NCI-H2107 treated with DMSO at 0.1 percent for 48 hours (cell line): ENCODE results near the gene PTN.
"Not testable (repeated sequence)": the region's sequence is repeated elsewhere in the genome, so short reads cannot be mapped to it uniquely, and the experiment has no call there.

Source experiments
- DNase-seq: peaks from one replicate; lab custom pipeline; 2025; ENCODE audit not compliant: unreplicated experiment; lab: John Stamatoyannopoulos, UW

Gene PTN

DNA sequence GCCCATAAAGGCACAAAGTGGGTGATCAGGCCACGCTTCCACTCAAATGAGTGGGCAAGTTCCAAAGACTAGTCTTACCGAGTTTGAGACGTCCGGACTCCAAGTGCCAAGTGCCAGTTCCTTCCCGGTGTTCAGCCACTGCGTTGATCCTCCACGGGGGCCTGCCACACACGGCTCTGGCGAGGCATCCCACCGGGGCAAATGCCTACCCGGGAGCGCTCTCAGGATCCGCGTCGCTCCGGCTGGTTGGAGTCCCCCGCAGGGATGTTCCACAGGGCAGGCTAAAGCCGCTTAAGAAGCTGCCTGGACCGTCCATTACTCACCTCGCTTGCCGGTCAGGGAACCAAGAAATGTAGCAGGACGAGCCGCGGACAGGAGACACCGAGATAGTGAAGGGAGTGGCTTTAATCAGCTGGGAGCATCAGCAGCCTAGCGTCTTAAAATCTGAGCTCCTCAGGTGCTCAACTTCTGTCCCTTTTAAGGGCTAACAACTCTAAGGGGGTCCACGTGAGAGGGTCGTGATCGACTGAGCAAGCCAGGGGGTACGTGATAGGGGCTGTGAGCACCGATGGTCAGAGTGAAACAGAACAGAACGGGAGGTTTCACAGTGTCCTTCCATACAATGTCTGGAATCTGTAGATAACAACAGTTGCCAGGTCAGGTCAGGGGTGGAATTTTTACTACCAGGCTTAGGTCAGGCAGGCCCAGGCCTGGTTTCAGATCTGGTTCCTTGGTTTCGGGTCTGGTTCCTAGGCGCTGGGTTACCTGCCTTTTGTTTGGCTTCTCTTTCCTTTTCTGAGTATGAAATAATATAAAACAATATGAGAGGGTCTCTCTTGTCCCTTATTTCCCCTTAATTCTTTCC lies 75.3 kb downstream of the PTN start:
- not testable (repeated sequence) for DNase-seq

DNA sequence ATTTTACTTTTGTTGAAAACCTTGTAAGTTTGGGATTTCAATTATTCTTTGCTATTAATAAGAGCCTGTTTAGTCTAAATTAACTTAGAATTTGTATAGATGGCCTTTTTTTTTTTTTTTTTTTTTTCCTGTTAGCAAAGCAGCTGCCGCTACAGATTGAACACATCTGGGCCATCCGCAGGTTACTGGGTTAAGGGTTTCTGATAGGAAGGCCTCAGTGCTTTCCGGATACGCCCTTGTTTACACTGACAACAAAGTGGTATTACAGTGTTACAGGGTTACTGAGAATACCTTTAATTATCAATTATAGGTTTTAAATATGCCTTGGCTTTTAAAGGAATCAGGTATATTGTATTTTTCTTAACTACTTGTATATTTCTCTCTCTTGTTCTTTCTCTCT lies 76.8 kb downstream of the PTN start:
- no peak for DNase-seq

DNA sequence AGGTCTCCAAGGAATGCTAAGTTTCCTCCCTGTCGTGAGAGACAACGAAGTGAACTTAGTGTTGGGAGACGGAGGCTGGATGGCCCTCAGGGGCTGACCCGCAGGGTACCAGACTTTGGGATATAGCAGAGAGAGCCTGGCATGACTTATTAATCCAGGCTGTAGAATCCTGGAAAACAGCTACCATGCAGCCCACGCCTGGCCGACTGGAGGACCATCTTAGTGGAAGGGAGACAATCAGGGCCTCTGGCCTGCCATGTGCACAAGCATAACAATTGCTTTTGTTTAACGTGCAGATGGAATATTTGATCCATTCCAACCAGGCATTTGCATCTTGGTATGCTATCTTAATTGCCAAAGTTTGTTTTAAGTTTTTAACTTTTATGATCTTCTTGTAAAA lies 78.1 kb downstream of the PTN start:
- not testable (repeated sequence) for DNase-seq

DNA sequence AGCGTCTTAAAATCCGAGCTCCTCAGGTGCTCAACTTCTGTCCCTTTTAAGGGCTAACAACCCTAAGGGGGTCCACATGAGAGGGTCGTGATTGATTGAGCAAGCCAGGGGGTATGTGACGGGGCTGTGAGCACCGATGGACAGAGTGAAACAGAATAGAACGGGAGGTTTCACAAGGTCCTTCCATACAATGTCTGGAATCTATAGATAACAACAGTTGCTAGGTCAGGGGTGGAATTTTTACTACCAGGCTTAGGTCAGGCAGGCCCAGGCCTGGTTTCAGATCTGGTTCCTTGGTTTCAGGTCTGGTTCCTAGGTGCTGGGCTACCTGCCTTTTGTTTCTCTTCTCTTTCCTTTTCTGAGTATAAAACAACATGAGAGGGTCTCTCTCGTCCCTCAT lies 80.9 kb downstream of the PTN start:
- no peak for DNase-seq

DNA sequence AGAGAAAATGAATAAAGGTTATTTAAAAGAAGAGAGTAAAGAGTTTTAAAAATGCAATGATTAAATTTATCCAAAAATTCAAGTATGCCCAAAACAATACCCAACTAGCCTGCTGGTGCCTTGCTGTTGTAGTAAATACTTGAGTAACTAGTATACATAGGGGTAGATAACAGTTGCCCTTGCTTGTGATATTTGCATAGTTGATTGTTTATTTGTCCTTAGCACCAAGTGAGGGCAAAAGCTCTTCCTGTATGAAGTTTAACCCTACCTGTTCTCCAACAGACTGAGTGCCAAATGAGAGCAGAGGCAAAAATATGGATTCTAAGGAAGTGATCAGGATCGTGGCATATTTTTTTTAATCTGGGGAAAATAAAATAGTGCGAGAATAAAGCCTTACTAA lies 85.0 kb downstream of the PTN start:
- DNase-seq, result no peak

DNA sequence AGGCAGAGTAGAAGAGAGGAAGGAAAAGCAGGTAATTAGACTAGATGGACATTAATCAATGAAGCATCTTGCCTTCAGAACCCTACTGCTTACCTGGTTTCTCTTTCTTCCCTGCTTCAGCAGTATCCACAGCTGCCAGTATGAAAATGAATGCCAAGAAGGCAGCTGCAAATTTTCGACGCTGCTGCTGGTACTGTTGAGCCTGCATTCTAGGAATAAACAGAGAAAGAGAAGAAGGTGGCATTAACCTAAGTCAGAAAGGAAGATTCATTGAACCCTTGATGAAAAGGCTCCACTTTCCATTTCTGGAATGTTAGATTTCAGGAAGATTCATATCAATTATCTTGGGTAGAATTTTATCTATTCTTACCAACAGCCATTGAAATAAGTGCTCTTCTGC lies 88.8 kb downstream of the PTN start:
- DNase-seq, result no peak

DNA sequence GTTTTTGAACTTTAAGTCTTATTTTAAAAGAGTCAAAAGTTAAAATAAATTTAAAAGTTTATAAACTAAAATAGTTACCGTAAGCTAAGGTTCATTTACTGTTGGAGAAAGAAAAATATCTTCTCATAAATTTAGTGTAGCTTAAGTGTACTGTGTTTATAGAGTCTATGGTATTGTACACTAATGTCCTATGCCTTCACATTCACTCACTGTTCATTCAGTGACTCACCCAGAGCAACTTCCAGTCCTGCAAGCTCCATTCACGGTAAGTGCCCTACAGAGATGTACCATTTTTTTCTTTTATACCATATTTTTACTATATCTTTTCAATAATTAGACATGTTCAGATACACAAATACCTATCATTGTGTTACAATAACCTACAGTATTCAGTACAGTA lies 97.6 kb downstream of the PTN start:
- no peak for DNase-seq

DNA sequence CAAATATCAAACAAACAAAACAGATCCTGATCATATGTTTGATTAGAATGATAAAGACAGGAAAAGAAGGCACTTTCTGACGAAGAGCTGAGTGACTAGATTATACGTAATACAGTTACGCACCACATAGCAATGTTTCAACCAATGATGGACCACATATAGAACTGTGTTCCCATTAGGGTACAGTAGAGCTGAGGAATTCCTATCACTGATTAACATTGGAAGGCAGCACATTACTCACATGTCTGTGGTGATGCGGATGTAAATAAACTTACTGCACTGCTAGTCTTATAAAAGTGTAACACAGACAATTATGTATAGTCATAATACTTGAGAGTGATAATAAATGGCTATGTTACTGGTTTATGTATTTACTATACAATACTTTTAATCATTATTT lies 98.3 kb downstream of the PTN start:
- DNase-seq, result no peak

DNA sequence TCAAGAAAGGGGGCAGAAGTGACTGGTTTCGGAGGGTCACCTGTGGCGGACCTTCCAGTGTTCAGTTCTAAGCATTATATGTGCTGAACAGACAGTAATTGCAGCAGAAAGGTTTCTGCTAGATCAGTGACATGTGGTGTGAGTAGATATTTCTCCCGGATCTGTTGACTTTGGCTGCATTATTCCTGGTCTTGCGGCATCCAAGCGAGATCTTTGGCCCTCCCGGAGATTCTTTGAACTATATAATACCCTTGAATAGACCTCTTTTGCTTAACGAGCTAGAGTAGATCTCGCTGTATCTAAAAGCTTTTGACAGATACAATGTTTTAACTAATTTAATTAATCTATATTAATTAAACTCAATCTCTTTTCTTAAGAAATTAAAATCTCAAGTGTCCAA lies 99.8 kb downstream of the PTN start:
- no peak for DNase-seq

DNA sequence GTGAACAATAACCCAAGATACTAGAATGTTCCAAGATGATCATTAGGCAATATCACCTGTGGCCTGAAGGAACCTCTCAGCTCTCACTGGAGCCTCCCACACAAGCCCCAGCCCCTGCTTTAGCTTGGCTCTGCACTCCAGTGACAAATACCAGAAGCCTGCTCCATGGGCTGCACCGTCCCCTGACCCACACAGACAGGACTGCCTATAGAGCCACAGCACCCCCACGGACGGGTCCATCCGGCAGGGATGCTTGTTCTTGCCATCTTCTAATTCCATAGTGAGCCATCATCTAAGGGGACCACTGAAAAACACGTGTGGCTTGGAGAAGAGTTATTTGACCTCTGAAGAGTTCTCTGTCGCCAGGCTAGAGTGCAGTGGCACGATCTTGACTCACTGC lies 100.9 kb downstream of the PTN start:
- no peak for DNase-seq

DNA sequence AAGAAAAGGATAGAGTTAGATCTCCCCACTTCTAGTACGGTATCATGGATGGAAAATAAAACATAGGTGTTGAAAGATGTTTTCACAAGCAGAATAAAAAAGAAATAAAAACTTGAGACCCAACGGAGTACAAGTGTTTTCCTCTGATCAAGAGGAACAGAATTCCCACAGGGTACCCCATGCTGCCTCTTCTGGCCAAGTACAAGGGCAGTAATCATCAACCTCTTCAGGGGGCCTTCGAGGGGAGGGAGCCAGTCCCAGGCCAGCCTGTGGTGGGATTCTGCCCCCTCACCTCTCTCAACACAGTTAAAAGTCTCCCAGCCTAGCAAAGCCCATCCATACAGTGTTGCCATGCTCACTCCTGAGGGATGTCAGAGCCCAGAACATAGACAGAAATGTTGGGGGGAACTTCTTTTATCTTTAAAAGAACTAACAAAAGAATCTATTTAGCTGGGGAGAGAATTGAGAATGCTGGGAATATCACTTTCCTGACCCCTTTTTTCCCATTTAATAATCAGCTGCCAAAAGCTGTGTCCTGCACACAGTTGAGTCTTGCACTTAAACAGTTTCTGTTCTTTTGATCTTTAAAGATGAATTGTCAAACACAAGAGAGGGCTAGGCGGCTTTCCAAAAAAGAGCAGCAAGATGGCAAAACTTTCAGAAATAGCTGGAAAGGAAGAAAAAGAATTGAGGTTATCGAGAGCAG lies 101.7 kb downstream of the PTN start:
- DNase-seq, result no peak

DNA sequence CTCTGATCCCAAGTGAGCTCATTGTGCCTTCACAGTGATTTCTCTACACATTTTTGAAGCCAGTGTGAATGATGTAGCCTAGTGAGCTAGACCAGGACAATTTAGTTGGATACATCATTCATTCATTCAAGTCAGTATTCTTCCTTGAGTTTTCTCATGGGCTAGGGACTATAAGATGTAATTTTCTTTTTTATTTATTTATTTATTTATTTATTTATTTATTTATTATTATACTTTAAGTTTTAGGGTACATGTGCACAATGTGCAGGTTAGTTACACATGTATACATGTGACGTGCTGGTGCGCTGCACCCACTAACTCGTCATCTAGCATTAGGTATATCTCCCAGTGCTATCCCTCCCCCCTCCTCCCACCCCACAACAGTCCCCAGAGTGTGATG lies 104.3 kb downstream of the PTN start:
- DNase-seq, result not testable (repeated sequence)

DNA sequence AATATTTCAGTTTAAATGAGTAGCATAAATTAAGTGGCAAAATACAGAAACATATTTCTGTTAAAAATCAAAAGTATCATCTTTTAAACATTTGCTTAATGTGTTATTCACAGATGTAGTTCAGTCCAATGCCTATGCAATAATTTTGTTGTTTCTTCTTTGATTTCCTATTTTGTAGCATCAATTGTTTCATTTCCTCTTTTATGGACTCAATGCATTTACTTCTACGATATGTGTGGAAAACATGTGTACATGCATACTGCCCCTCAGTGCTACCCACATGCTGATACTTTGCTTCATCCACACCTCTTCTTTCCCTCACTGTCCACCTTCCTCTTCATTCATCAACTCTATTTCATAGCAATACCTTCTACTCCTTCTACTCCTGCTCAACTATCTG lies 108.1 kb downstream of the PTN start:
- no peak for DNase-seq

DNA sequence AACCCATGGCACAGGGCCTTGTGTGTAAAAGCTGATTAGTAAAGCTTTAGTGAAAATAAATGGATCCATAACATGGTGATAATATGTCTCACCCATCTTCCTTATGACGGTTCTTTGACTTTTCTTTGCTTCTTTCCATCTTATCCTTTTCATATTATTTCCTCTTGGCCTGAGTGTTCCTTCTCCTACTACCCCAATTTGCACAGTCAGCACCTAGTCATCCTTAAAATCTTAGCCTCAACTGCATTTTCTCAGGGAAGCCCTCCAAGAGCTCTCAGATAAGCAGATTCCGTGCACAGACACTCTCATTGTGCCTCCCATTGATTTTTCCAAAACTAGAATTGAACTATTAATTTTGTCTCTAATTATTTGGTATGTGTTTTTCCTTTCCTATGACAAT lies 112.4 kb downstream of the PTN start:
- no peak for DNase-seq

DNA sequence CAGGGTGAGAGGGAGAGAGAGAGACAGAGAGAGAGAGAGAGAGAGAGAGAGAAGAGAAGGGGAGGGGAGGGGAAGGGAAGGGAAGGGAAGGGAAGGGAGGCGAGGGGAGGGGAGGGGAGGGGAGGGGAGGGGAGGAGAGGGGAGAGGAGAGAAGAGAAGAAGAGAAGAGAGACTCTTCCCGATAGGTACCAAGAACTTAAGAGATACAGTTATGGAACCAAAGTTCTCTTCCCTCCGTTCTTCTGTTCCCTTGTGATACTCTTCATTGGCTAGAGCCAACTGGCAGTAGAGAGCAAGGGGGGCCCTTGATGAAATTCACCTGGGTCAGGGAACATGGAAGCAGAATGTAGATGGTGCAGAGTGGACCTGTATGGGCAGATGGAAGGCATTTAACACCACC lies 122.1 kb downstream of the PTN start:
- DNase-seq, result no peak

DNA sequence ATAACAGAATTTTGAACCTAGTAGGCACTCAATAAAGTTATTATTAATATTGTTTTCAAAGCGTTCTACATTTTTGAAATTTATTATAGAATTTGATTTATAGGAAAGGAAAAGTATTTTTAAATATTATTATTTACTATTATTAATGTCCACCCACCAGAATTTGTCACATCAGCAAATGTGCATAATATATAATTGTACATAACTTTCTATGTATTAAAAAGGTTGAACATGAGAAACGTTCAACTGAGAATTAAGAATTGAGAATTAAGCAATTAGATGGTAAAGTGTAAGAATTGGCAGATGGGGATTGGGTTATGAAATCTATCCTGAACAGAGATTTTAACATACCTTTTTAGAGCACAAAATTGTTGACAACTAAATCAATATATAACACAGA lies 129.8 kb downstream of the PTN start:
- no peak for DNase-seq

DNA sequence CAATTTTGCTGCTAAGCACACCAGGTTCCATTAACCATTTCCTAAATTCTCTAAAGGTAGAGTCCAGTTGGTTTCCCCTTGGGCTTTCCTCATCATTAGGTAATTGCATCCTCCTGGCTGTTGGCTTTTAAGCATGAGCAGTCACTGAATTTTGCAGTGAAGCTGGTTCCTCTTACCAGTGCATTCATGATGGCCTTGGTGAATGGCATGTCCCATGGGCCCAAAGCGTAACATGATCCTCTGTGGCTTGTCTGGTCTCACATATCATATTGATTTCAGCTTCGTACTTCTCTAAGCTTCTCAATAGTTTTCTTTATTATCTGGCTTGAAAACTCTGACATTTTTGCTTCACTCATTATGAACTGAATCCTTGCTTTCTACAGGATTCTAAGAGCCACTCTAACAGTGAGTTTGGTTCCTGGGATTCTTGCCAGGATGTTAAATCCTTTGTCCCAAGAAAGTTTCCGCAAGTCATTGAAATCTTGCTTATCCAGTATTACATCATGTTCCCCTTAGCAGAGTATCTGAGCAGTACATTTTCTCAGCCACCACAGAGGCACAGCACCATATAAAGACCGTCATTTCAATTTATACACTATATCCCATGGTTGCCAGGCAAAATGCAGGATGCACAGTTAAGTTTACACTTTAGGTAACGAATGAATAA lies 134.2 kb downstream of the PTN start:
- peak; percentile 84 for DNase-seq

DNA sequence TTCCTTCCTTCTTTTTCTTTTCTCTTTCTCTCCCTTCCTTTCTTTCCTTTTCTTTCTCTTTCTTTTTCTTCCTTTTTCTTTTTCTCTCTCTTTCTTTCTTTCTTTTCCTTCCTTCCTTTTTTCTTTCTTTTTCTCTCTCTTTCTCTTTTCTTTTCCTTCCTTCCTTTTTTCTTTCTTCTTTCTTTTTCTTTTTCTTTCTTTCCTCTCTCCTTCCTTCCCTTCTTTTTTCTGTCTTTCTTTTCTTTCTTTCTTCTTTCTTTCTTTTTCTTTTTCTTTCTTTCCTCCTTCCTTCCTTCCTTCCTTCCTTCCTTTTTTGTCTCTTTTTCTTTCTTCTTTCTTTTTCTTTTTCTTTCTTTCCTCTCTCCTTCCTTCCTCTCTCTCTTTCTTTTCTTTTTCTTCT lies 136.8 kb downstream of the PTN start:
- DNase-seq, result no peak

DNA sequence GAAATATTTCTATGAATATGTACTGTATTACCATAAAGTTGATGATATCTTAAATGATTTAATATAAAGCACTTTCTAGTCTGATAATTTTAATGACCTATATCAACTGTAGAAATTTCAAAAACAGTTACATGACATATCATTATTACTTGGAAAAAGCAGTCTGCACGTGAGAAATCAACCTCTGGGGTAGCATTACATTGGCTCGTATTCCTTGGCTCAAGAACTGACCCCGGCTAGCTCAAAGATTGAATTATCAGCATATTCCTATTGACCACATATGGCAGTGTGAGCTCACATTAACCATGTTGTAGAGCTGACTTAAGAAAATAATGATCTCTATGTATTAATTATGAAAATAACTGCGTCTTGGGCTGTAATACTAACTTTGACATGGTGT lies 139.3 kb downstream of the PTN start:
- no peak for DNase-seq

DNA sequence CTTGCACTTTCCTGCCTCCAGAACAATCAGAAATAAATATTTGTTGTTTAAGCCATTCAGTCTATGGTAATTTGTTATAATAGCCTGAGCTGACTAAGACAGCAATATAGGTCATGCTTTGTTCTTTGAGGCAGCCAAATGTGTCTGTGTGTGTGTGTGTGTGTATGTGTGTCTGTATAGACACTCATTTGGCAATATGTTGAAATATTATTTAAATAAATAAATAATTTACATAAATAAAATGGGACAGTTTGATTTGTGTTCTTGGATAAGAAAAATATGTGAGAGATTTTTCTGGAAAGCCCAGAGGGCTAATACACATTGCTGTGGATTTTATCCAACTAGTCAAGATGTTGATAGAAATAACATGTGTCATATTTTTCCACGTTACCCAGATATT lies 140.2 kb downstream of the PTN start:
- DNase-seq, result no peak

DNA sequence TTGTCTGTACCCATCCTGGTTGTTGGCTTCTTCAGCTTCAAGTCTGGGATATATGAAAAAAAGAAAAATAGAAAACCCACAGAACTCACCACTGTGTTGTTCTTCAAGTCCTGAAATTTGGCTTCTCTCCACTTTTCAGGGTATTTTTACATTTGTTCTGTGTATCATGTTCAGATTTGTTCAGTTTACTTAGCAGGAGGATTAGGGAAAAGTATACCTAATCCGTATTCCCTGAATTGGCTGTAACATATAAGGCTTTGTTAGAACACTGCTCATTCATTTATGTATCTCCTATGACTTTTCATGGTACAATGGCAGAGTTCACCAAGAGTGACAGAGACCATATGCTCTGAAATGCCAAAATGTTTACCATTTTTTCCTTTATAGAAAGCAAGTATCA lies 146.9 kb downstream of the PTN start:
- DNase-seq, result no peak

DNA sequence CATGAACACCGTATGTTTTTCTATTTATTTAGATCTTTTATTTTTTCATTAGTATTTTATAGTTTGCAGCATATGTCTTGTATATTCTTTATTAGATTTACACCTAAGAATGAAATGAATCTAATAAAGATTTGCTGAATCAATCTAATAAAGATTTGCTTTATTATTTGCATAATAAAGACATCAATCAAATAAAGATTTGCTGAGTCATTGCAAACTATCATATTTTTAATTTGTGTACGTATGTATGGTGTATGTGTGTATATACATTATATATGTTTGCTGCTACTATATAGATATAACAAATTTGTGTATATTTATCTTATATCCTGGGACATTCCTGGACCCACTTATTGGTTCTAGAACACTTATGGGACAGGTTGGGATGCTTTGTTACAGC lies 147.5 kb downstream of the PTN start:
- DNase-seq, result no peak
